Measurements from ENCODE around the gene UBE2L5. TPM values are rescaled to one million over a fixed set of nuclear protein-coding genes. Genes with fewer than 3 reads are reported as not detected.
"Not testable (repeated sequence)": the region's sequence is repeated elsewhere in the genome, so short reads cannot be mapped to it uniquely, and the experiment has no call there.

UBE2L5 gene
- total RNA-seq, 3 donors from 2014 or later (not counting 1 experiment from before 2014, with no cell fraction given): not detected

DNA sequence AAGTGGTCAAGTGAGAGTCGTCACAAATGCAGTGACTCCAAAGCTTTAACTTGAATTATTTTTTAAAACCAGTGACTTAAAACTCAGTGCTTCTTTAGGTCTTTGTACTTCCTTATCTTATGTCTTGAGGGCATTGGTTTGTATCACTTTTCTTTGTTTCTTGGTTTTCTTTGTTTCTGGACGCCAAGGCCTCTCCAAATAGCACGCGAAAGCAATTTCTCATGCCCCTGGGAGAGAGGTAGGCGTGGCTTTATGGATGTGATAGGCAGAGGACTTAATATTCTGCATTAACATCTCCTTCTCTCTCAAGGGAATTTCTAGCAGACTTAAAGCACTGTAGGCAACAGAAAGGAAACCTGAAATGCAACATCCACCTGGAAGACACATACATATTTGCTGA, 20.6 kb downstream of the UBE2L5 start:
- 67% methylated on average over 1 of the region's 5 CpGs for WGBS (ENCODE audit: insufficient coverage)
- H3K27me3 Mint-ChIP-seq (ENCODE audit: low read depth in 2 of 2): peaks cover 0 to 6% of the 10 kb centered on the region in 2 donors
- peak overlapping the region in 1 of 2 donors; percentile 17 for H3K27ac Mint-ChIP-seq
- TF ChIP-seq, protein P1, sequence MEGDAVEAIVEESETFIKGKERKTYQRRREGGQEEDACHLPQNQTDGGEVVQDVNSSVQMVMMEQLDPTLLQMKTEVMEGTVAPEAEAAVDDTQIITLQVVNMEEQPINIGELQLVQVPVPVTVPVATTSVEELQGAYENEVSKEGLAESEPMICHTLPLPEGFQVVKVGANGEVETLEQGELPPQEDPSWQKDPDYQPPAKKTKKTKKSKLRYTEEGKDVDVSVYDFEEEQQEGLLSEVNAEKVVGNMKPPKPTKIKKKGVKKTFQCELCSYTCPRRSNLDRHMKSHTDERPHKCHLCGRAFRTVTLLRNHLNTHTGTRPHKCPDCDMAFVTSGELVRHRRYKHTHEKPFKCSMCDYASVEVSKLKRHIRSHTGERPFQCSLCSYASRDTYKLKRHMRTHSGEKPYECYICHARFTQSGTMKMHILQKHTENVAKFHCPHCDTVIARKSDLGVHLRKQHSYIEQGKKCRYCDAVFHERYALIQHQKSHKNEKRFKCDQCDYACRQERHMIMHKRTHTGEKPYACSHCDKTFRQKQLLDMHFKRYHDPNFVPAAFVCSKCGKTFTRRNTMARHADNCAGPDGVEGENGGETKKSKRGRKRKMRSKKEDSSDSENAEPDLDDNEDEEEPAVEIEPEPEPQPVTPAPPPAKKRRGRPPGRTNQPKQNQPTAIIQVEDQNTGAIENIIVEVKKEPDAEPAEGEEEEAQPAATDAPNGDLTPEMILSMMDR (IDR thresholded peaks at IDR 0.05): no peak
- Histone ChIP-seq H3K4me1 (ENCODE audit: control insufficient read depth, insufficient read depth, low read length) (peaks cover 12% of the 10 kb centered on the region), H3K9me3 (ENCODE audit: control insufficient read depth, insufficient read depth, low read length) (no peaks in the 10 kb centered on the region), H3K27me3 (ENCODE audit: control insufficient read depth, insufficient read depth, low read length) (no peaks in the 10 kb centered on the region), H3K4me3 (ENCODE audit: low read length) (no peak overlapping the region), H3K27ac (ENCODE audit: low read length) (no peak overlapping the region), H3K36me3 (ENCODE audit: control insufficient read depth, insufficient read depth, low read length) (no peaks in the 10 kb centered on the region)
- no peaks in the 10 kb centered on the region for H3K36me3 Mint-ChIP-seq
- ATAC-seq (no peak), DNase-seq (no peak)
- intact Hi-C loops (cut with micrococcal nuclease): no loop called here
- no peak overlapping the region for H3K4me3 Mint-ChIP-seq
- peaks cover 16 to 17% of the 10 kb centered on the region in 2 donors for H3K4me1 Mint-ChIP-seq
- no peaks in the 10 kb centered on the region for H3K9me3 Mint-ChIP-seq

DNA sequence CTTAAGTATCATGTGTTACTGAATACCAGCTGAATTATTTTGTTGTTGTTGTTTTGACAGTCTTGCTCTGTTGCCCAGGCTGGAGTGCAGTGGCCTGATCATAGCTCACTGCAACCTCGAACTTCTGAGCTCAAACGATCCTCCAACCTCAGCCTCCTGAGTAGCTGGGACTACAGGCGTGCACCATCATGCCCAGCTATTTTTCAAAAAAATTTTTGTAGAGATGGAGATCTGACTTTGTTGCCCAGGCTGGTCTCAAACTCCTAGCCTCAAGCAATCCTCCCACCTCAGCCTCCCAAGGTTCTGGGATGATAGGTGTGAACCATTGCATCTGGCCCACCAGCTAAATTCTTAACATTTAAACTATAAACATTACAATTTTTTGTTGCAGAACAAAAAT, 21.2 kb downstream of the UBE2L5 start:
- DNase-seq; ATAC-seq; H3K4me3 Mint-ChIP-seq; intact Hi-C loops (cut with micrococcal nuclease); H3K9me3 Mint-ChIP-seq; H3K4me3 ChIP-seq (ENCODE audit: low read length); H3K27ac ChIP-seq (ENCODE audit: low read length); H3K27ac Mint-ChIP-seq; H3K9me3 ChIP-seq (ENCODE audit: control insufficient read depth, insufficient read depth, low read length); H3K36me3 Mint-ChIP-seq; H3K27me3 ChIP-seq (ENCODE audit: control insufficient read depth, insufficient read depth, low read length); H3K36me3 ChIP-seq (ENCODE audit: control insufficient read depth, insufficient read depth, low read length); H3K27me3 Mint-ChIP-seq (ENCODE audit: low read depth in 2 of 2): not testable (repeated sequence)
- H3K4me1 Mint-ChIP-seq: peaks cover 16 to 17% of the 10 kb centered on the region in 2 donors
- 60% methylated on average over 2 of the region's 3 CpGs for WGBS (ENCODE audit: insufficient coverage)
- peaks cover 12% of the 10 kb centered on the region for H3K4me1 ChIP-seq (ENCODE audit: control insufficient read depth, insufficient read depth, low read length)

DNA sequence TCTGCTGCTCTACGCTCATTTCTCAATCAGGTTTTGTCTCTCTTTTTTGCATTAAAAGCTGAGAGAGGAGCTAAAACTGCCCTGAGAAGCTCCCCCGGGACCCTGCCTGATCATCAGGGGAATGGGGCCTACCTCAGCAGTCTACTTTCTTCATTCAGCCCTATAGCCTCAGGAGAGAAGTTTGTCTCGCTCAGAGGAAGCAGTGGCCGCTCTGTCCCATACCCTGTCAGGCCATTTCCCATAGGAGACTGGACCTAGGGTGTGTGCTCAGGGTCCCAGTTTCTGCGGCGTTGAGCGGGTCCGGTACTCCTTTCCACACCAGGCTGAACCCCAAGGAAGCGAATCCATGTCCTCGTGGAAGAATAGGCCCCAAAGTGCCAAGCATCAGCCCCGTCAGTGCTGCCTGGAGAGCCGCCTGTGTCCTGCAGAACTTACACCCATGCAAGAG, 21.7 kb downstream of the UBE2L5 start:
- WGBS (ENCODE audit: insufficient coverage): 80% methylated on average over 12 of the region's 12 CpGs
- Mint-ChIP-seq H3K4me3 (no peak overlapping the region), H3K27me3 (ENCODE audit: low read depth in 2 of 2) (peaks cover 0 to 3% of the 10 kb centered on the region in 2 donors), H3K27ac (no peak overlapping the region), H3K9me3 (no peaks in the 10 kb centered on the region), H3K36me3 (no peaks in the 10 kb centered on the region), H3K4me1 (peaks cover 16 to 17% of the 10 kb centered on the region in 2 donors)
- intact Hi-C loops (cut with micrococcal nuclease): no loop called here
- Histone ChIP-seq H3K4me1 (ENCODE audit: control insufficient read depth, insufficient read depth, low read length) (peaks cover 12% of the 10 kb centered on the region), H3K4me3 (ENCODE audit: low read length) (no peak overlapping the region), H3K9me3 (ENCODE audit: control insufficient read depth, insufficient read depth, low read length) (no peaks in the 10 kb centered on the region), H3K27ac (ENCODE audit: low read length) (peak overlapping the region; percentile 32), H3K27me3 (ENCODE audit: control insufficient read depth, insufficient read depth, low read length) (no peaks in the 10 kb centered on the region), H3K36me3 (ENCODE audit: control insufficient read depth, insufficient read depth, low read length) (no peaks in the 10 kb centered on the region)
- ATAC-seq (no peak), DNase-seq (no peak)
- TF ChIP-seq, protein P1 (IDR thresholded peaks at IDR 0.05): no peak

DNA sequence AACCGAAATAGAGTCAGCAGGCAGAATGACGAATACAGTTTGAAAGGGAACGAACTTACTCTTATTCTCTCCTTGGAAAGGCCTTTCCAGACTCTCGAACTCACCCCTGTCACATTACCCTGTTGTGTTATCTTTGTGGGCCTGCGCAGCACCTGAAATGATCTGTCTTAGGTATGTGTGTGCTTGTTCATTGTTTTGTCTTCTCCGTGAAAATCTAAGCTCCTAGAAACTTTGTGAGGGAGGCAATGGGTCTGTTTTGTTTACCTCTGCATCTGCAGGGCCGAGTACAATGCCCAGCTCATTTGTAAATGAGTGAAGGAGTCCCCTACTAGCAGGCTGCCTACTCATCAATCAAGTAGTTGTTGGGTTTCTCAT, 23.8 kb downstream of the UBE2L5 start:
- no peak for DNase-seq
- Histone ChIP-seq H3K36me3 (ENCODE audit: control insufficient read depth, insufficient read depth, low read length) (no peaks in the 10 kb centered on the region), H3K27ac (ENCODE audit: low read length) (no peak overlapping the region), H3K27me3 (ENCODE audit: control insufficient read depth, insufficient read depth, low read length) (no peaks in the 10 kb centered on the region), H3K9me3 (ENCODE audit: control insufficient read depth, insufficient read depth, low read length) (no peaks in the 10 kb centered on the region), H3K4me3 (ENCODE audit: low read length) (peak overlapping the region; percentile 23), H3K4me1 (ENCODE audit: control insufficient read depth, insufficient read depth, low read length) (peaks cover 12% of the 10 kb centered on the region)
- Mint-ChIP-seq H3K4me1 (peaks cover 14 to 15% of the 10 kb centered on the region in 2 donors), H3K27me3 (ENCODE audit: low read depth in 2 of 2) (peaks cover 0 to 3% of the 10 kb centered on the region in 2 donors), H3K27ac (peak overlapping the region in 1 of 2 donors; percentile 36), H3K9me3 (no peaks in the 10 kb centered on the region), H3K36me3 (no peaks in the 10 kb centered on the region), H3K4me3 (peak overlapping the region; percentile 13)
- intact Hi-C loops (cut with micrococcal nuclease): no loop called here
- WGBS (ENCODE audit: insufficient coverage): 53% methylated on average over 6 of the region's 7 CpGs
- ATAC-seq: peak in 1 of 3 donors; percentile 10
- TF ChIP-seq, protein P1 (IDR thresholded peaks at IDR 0.05): no peak

All from natural killer cell (primary cell).